AG04450 (cell line): Measurements from ENCODE around the gene BOK. TPM values are rescaled to one million over a fixed set of nuclear protein-coding genes. Genes with fewer than 3 reads are reported as not detected.
"Not testable (repeated sequence)": the region's sequence is repeated elsewhere in the genome, so short reads cannot be mapped to it uniquely, and the experiment has no call there.

ENCODE experiments used
- CTCF ChIA-PET: fragments of 300-600, 350-600 bp; formaldehyde crosslinking; extraction: SDS; loops from one replicate; lab custom pipeline; 2022; ENCODE audit warnings: antibody characterized with exemption, inconsistent platforms; lab: Charles Lee
- POLR2A ChIA-PET: fragments of 350-600 bp; formaldehyde crosslinking; extraction: SDS; loops from one replicate; lab custom pipeline; 2021; ENCODE audit warnings: antibody characterized with exemption, inconsistent platforms; lab: Yijun Ruan, JAX
- DNase-seq: peaks from one replicate; pipeline ENCODE4 v3.0.0-alpha.2; 2011; ENCODE audit warnings: low read depth, low spot score
- H3K27ac ChIP-seq: one replicate; pipeline ENCODE4 v1.5.1; 2012; ENCODE audit warnings: low read depth, low read length, control low read depth
- H3K27me3 ChIP-seq: one replicate; pipeline ENCODE4 v1.6.0; 2012; ENCODE audit warnings: low read length; ENCODE audit not compliant: control insufficient read depth, insufficient read depth
- H3K4me3 ChIP-seq: 2 replicates; pipeline ENCODE4 v1.5.1; 2011; ENCODE audit warnings: mild to moderate bottlenecking, low read depth, low read length, control low read depth
- H3K9me3 ChIP-seq: 2 replicates; pipeline ENCODE4 v1.5.1; 2012; ENCODE audit warnings: low read length; ENCODE audit not compliant: control insufficient read depth, insufficient read depth
- CTCF ChIP-seq: IDR thresholded peaks from 2 replicates; pipeline ENCODE4 v1.5.1; 2011; ENCODE audit warnings: low read depth, low read length, control low read depth, inconsistent platforms
- polyA plus RNA-seq: library from polyadenylated mRNA; depleted of rRNA; stranded (reverse); fragments of >200 nt; gene quantifications from 2 replicates; pipeline ENCODE4 v1.2.3, GENCODE V29; 2011

BOK gene
- polyA plus RNA-seq, 1 experiment: 18.6 TPM

GRCh38 chr2:241566468-241566867 lies 7.9 kb downstream of the BOK start:
- H3K27ac ChIP-seq: no peak overlapping the region
- CTCF ChIA-PET: no interaction called here
- no peak for TF ChIP-seq CTCF
- no peaks in the 10 kb centered on the region for H3K27me3 ChIP-seq
- no peak for DNase-seq
- POLR2A ChIA-PET: no interaction called here
- no peak overlapping the region for H3K4me3 ChIP-seq
- H3K9me3 ChIP-seq: no peaks in the 10 kb centered on the region; the same call in 1 of the 2 replicates

GRCh38 chr2:241567266-241567665 lies 8.7 kb downstream of the BOK start:
- H3K27me3 ChIP-seq, DNase-seq, H3K4me3 ChIP-seq, CTCF ChIA-PET, POLR2A ChIA-PET, H3K27ac ChIP-seq, H3K9me3 ChIP-seq: not testable (repeated sequence)

GRCh38 chr2:241567776-241568175 lies 9.2 kb downstream of the BOK start:
- DNase-seq: no peak
- H3K4me3 ChIP-seq: no peak overlapping the region
- CTCF ChIA-PET: no interaction called here

GRCh38 chr2:241568726-241569125 lies 10.2 kb downstream of the BOK start:
- ChIA-PET CTCF (no interaction called here), POLR2A (no interaction called here)
- no peak for TF ChIP-seq CTCF
- DNase-seq: no peak
- Histone ChIP-seq H3K4me3 (no peak overlapping the region), H3K27me3 (no peaks in the 10 kb centered on the region), H3K9me3 (no peaks in the 10 kb centered on the region; the same call in 1 of the 2 replicates), H3K27ac (no peak overlapping the region)

More at GRCh38 chr2:241567776-241568175, 9.2 kb downstream of the BOK start:
- POLR2A ChIA-PET: no interaction called here
- H3K9me3 ChIP-seq: no peaks in the 10 kb centered on the region; the same call in 1 of the 2 replicates
- H3K27ac ChIP-seq: no peak overlapping the region
- no peak for TF ChIP-seq CTCF
- no peaks in the 10 kb centered on the region for H3K27me3 ChIP-seq

- ChIA-PET POLR2A (no interaction called here), CTCF (no interaction called here)
- Histone ChIP-seq H3K9me3 (no peaks in the 10 kb centered on the region; the same call in 1 of the 2 replicates), H3K27ac (no peak overlapping the region), H3K4me3 (no peak overlapping the region), H3K27me3 (no peaks in the 10 kb centered on the region)
- no peak for TF ChIP-seq CTCF
- DNase-seq: no peak
Observed at GRCh38 chr2:241569831-241570281, 11.3 kb downstream of the BOK start.
